Measurements from ENCODE around the gene THRB.

The THRB gene

GRCh38 chr3:24407980-24408680, 86.5 kb downstream of the THRB start:
- H3K4me3 ChIP-seq (ENCODE audit: low read depth, low read length) = no peak overlapping the region
- H3K9me3 ChIP-seq = no peaks in the 10 kb centered on the region
- H3K27me3 ChIP-seq = no peaks in the 10 kb centered on the region
- TF ChIP-seq CTCF (IDR thresholded peaks at IDR 0.05; ENCODE audit: low read depth, low read length) = no peak
- H3K36me3 ChIP-seq = no peaks in the 10 kb centered on the region
- H3K4me1 ChIP-seq = no peaks in the 10 kb centered on the region
- DNase-seq = no peak

GRCh38 chr3:24406900-24407299, 87.8 kb downstream of the THRB start:
- no peaks in the 10 kb centered on the region for H3K27me3 ChIP-seq
- H3K36me3 ChIP-seq = no peaks in the 10 kb centered on the region
- no peaks in the 10 kb centered on the region for H3K9me3 ChIP-seq
- H3K4me1 ChIP-seq = no peaks in the 10 kb centered on the region
- no peak for TF ChIP-seq CTCF (IDR thresholded peaks at IDR 0.05; ENCODE audit: low read depth, low read length)
- no peak overlapping the region for H3K4me3 ChIP-seq (ENCODE audit: low read depth, low read length)
- no peak for DNase-seq

GRCh38 chr3:24405057-24405456, 89.6 kb downstream of the THRB start:
- no peaks in the 10 kb centered on the region for H3K27me3 ChIP-seq
- H3K4me1 ChIP-seq = no peaks in the 10 kb centered on the region
- no peaks in the 10 kb centered on the region for H3K36me3 ChIP-seq
- no peak overlapping the region for H3K4me3 ChIP-seq (ENCODE audit: low read depth, low read length)
- H3K9me3 ChIP-seq = no peaks in the 10 kb centered on the region
- TF ChIP-seq CTCF (IDR thresholded peaks at IDR 0.05; ENCODE audit: low read depth, low read length) = no peak
- DNase-seq = no peak

GRCh38 chr3:24401811-24402185, 92.9 kb downstream of the THRB start:
- DNase-seq = no peak
- Histone ChIP-seq H3K4me3 (ENCODE audit: low read depth, low read length) (no peak overlapping the region), H3K27me3 (no peaks in the 10 kb centered on the region), H3K9me3 (no peaks in the 10 kb centered on the region), H3K36me3 (no peaks in the 10 kb centered on the region), H3K4me1 (no peaks in the 10 kb centered on the region)
- TF ChIP-seq CTCF (IDR thresholded peaks at IDR 0.05; ENCODE audit: low read depth, low read length) = no peak

- no peak for DNase-seq
- no peaks in the 10 kb centered on the region for H3K36me3 ChIP-seq
- no peak overlapping the region for H3K4me3 ChIP-seq (ENCODE audit: low read depth, low read length)
- no peaks in the 10 kb centered on the region for H3K4me1 ChIP-seq
- TF ChIP-seq CTCF (IDR thresholded peaks at IDR 0.05; ENCODE audit: low read depth, low read length) = no peak
- no peaks in the 10 kb centered on the region for H3K27me3 ChIP-seq
- H3K9me3 ChIP-seq = no peaks in the 10 kb centered on the region
Observed at GRCh38 chr3:24401090-24401810, 93.4 kb downstream of the THRB start.

GRCh38 chr3:24400450-24400849, 94.2 kb downstream of the THRB start:
- H3K36me3 ChIP-seq = no peaks in the 10 kb centered on the region

More at GRCh38 chr3:24400450-24400849, 94.2 kb downstream of the THRB start:
- no peak for DNase-seq
- H3K4me3 ChIP-seq (ENCODE audit: low read depth, low read length) = no peak overlapping the region
- H3K9me3 ChIP-seq = no peaks in the 10 kb centered on the region
- TF ChIP-seq CTCF (IDR thresholded peaks at IDR 0.05; ENCODE audit: low read depth, low read length) = no peak
- H3K4me1 ChIP-seq = no peaks in the 10 kb centered on the region
- no peaks in the 10 kb centered on the region for H3K27me3 ChIP-seq

Measured in BE2C (cell line).